HCT116 (cell line): ENCODE data around the gene IL1RL1. TPM values are rescaled to one million over a fixed set of nuclear protein-coding genes. Genes with fewer than 3 reads are reported as not detected.

Source experiments
- ATAC-seq: fragments of 200-7000 bp; cut with Tn5 transposase; 2 replicates; pipeline ENCODE4 v1.9.1; 2020; ENCODE audit warnings: mild to moderate bottlenecking, moderate library complexity
- BruUV-seq: library from RNA; stranded (reverse); fragments of 400-500 nt; replicated peaks from 2 replicates; lab custom pipeline; 2021; lab: Mats Ljungman, UMichigan
- CTCF ChIA-PET: fragments of 300-600 bp; sonication (Branson Sonifier 250); formaldehyde crosslinking; loops from one replicate; lab custom pipeline; 2021; ENCODE audit warnings: antibody characterized with exemption; lab: Charles Lee
- POLR2A ChIA-PET: fragments of 300-600, 350-600 bp; sonication (Branson Sonifier 250); formaldehyde crosslinking; loops from one replicate; lab custom pipeline; 2021; ENCODE audit warnings: antibody characterized with exemption; lab: Charles Lee
- RAD21 ChIA-PET, 2 experiments: fragments of 300-600 bp; sonication (Branson Sonifier 250); formaldehyde crosslinking; loops; one replicate each; lab custom pipeline; 2023; ENCODE audit warnings: low total read pairs in 2 of 2; ENCODE audit not compliant: uncharacterized antibody in 2 of 2, unreplicated experiment in 2 of 2, low non-redundant PET in 1 of 2; lab: Charles Lee
- DNase-seq: peaks from one replicate; pipeline ENCODE4 v3.0.0-alpha.2; 2010; ENCODE audit warnings: low read depth, low spot score
- H2AFZ ChIP-seq: fragments of 200-600 bp; shearing (Covaris generic), sonication (generic); 2 replicates; pipeline ENCODE4 v1.6.1; 2017; ENCODE audit warnings: low read depth, mixed run types, mixed read lengths, antibody characterized with exemption, low read length; ENCODE audit not compliant: poor library complexity, severe bottlenecking
- H3K27ac ChIP-seq: 2 replicates; pipeline ENCODE4 v1.5.1; 2012; ENCODE audit warnings: low read depth, low read length
- H3K27me3 ChIP-seq: fragments of 200-600 bp; sonication (generic); 2 replicates; pipeline ENCODE4 v1.6.1; 2016; ENCODE audit warnings: mixed run types, low read length, mixed read lengths; ENCODE audit not compliant: insufficient read depth
- H3K36me3 ChIP-seq, 2 experiments: fragments of 200-500 bp in 1 of 2; fragments of 200-600 bp in 1 of 2; sonication (Bioruptor generic) in 1 of 2; sonication (generic) in 1 of 2; 2 replicates each; pipeline versions ENCODE4 v1.5.1 to v1.6.1; 2014 to 2016; ENCODE audit warnings: low read length in 2 of 2, inconsistent platforms in 1 of 2, mixed read lengths in 1 of 2, mixed run types in 1 of 2; ENCODE audit not compliant: insufficient read depth in 2 of 2, control insufficient read depth in 1 of 2
- H3K4me1 ChIP-seq, 2 experiments: fragments of 200-600 bp in 1 of 2; sonication (generic) in 1 of 2; 2 replicates each; pipeline versions ENCODE4 v1.5.1 to v1.6.1; 2012 to 2017; ENCODE audit warnings: low read length in 2 of 2, inconsistent platforms in 1 of 2, mild to moderate bottlenecking in 1 of 2, mixed read lengths in 1 of 2, mixed run types in 1 of 2, moderate library complexity in 1 of 2; ENCODE audit not compliant: insufficient read depth in 2 of 2, control insufficient read depth in 1 of 2
- H3K4me2 ChIP-seq: fragments of 200-600 bp; sonication (generic); 2 replicates; pipeline ENCODE4 v1.6.1; 2017; ENCODE audit warnings: mixed run types, low read length, mixed read lengths
- H3K4me3 ChIP-seq, 2 experiments: fragments of 200-600 bp in 1 of 2; sonication (generic) in 1 of 2; replicated peaks in 1 of 2; 2 replicates each; pipeline ENCODE4 v1.5.1; 2011 to 2016; ENCODE audit warnings: low read length in 2 of 2, control low read depth in 1 of 2, low read depth in 1 of 2, mild to moderate bottlenecking in 1 of 2, mixed read lengths in 1 of 2, mixed run types in 1 of 2
- H3K79me2 ChIP-seq: fragments of 200-600 bp; sonication (generic); 2 replicates; pipeline ENCODE4 v1.6.1; 2017; ENCODE audit warnings: mild to moderate bottlenecking, mixed run types, low read length, moderate library complexity, mixed read lengths; ENCODE audit not compliant: insufficient read depth
- H3K9ac ChIP-seq: fragments of 200-600 bp; sonication (generic); 2 replicates; pipeline ENCODE4 v1.6.1; 2016; ENCODE audit warnings: low read length, mixed read lengths
- H3K9me2 ChIP-seq: fragments of 200-600 bp; sonication (generic), shearing (Covaris generic); 2 replicates; pipeline ENCODE4 v1.6.1; 2017; ENCODE audit warnings: mixed run types, mild to moderate bottlenecking, moderate library complexity; ENCODE audit not compliant: insufficient read depth
- H3K9me3 ChIP-seq, 2 experiments: fragments of 200-500 bp in 1 of 2; fragments of 200-600 bp in 1 of 2; sonication (Bioruptor generic) in 1 of 2; sonication (generic) in 1 of 2; 2 replicates each; pipeline ENCODE4 v1.6.1; 2014 to 2017; ENCODE audit warnings: low read length in 2 of 2, mixed read lengths in 2 of 2, inconsistent platforms in 1 of 2, low read depth in 1 of 2, mild to moderate bottlenecking in 1 of 2, mixed run types in 1 of 2, moderate library complexity in 1 of 2; ENCODE audit not compliant: control insufficient read depth in 1 of 2, insufficient read depth in 1 of 2
- H4K20me1 ChIP-seq: fragments of 200-600 bp; sonication (generic), shearing (Covaris generic); 2 replicates; pipeline ENCODE4 v1.6.1; 2017; ENCODE audit warnings: mixed run types, mild to moderate bottlenecking, moderate library complexity; ENCODE audit not compliant: insufficient read depth
- EZH2phosphoT487 ChIP-seq: fragments of 200-600 bp; IDR thresholded peaks from 2 replicates; pipeline ENCODE4 v1.6.1; 2018; ENCODE audit warnings: antibody characterized with exemption, borderline replicate concordance
- JUND ChIP-seq: IDR thresholded peaks from 2 replicates; pipeline ENCODE4 v1.6.1; 2012
- POLR2A ChIP-seq: IDR thresholded peaks from 2 replicates; pipeline ENCODE4 v1.7.0; 2011; ENCODE audit warnings: borderline replicate concordance; ENCODE audit not compliant: insufficient read depth, insufficient read length; ENCODE audit errors: extremely low read depth
- POLR2AphosphoS5 ChIP-seq: IDR thresholded peaks from 2 replicates; pipeline ENCODE4 v1.6.1; 2011; ENCODE audit warnings: mild to moderate bottlenecking, low read depth, low read length, moderate library complexity
- SRF ChIP-seq: IDR thresholded peaks from 2 replicates; pipeline ENCODE4 v1.6.1; 2012; ENCODE audit warnings: low read depth
- ZFX ChIP-seq: fragments of 450-650 bp; IDR thresholded peaks from 2 replicates; pipeline ENCODE4 v1.6.1; 2017
- intact Hi-C: fragments of 100-400 bp; cut with micrococcal nuclease; formaldehyde crosslinking; loops from 2 replicates; pipeline ENCODE4 v1.10.0; 2022
- total RNA-seq: library from RNA; stranded (reverse); gene quantifications from one replicate; pipeline ENCODE4 v1.2.1, GENCODE V29; 2021; ENCODE audit not compliant: unreplicated experiment
- TF ChIP-seq, protein P1 (sequence below): IDR thresholded peaks from 2 replicates; pipeline ENCODE4 v1.6.1; 2012

The IL1RL1 gene
- total RNA-seq, 1 experiment from 2014 or later = not detected

DNA sequence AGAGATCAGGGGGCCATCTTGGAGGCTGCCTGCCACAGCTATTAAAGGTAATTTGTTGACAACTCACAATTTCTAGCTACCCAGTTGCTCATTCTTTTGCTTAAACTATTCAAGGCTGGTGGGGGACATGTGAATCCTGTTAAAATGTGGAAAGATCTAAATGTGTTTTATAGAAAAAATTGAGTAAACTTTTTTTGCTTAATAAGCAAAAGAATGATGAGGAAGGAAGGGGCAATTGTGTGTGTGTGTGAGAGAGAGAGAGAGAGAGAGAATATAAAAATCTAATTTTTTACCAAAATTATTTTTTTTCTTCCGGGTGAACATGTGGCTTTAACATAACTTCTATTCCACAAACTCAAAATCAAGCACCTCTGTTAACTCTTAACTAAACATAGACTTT lies 5.2 kb upstream of the IL1RL1 start (continued):
- no peak for TF ChIP-seq POLR2AphosphoS5
- TF ChIP-seq, protein P1, sequence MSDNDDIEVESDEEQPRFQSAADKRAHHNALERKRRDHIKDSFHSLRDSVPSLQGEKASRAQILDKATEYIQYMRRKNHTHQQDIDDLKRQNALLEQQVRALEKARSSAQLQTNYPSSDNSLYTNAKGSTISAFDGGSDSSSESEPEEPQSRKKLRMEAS = no peak
- TF ChIP-seq EZH2phosphoT487 = no peak

DNA sequence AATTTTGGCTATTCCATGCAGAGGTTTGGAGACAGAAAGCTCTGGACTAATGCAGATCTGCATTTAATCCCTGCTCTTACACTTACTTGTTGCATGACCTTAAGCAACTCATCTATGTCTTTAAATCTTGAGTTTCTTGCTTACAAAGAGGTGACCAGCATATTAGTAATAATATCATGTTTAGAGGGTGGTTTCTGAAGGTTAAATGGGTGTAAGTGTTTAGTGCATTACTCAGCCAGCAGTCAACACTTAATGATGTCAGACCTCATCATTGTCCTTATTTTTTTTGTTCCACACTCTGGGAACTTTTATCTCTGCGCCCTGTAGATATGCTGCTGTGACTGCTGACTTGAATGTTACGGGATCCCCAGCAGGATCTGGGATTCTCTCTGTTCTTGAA lies 1.7 kb downstream of the IL1RL1 start:
- ChIA-PET RAD21 (no interaction called here), POLR2A (no interaction called here), CTCF (interaction anchor here (1.7 kb wide), 1 partner anchor 11 kb away, joined by 10 read pairs; no protein-coding TSS in a partner anchor)
- no peak for TF ChIP-seq POLR2A
- intact Hi-C loops = no loop called here
- no peaks in the 10 kb centered on the region for H3K27me3 ChIP-seq
- DNase-seq (no peak), ATAC-seq (no peak)
- H3K4me1 ChIP-seq = no peaks in the 10 kb centered on the region
- H3K79me2 ChIP-seq = no peaks in the 10 kb centered on the region
- H3K9me3 ChIP-seq = no peaks in the 10 kb centered on the region
- no peaks in the 10 kb centered on the region for H3K9me2 ChIP-seq
- H2AFZ ChIP-seq = no peak overlapping the region
- H3K4me2 ChIP-seq = no peak overlapping the region
- no peaks in the 10 kb centered on the region for H4K20me1 ChIP-seq
- H3K36me3 ChIP-seq = no peaks in the 10 kb centered on the region
- no peak overlapping the region for H3K9ac ChIP-seq
- BruUV-seq = no TSS peak
- no peak overlapping the region for H3K4me3 ChIP-seq
- H3K27ac ChIP-seq = no peak overlapping the region

DNA sequence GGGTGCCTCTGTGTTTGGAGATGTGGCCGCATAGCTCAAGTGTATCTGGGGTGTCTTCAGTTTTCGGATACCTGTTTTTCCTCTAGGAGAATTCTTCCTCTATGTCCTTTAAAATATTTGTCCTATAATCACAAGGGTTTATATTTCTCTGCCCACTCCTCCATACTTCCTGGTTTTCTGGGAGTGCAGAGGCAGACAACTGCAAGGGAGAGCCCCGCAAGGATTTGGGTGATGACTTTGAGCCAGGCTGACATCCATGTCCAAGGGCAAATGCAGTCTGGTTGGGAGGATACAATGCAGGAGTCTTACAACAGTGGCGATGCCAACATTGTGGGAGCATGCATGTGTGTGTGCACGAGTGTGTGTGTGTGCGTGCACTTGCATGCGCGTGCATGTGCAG lies 2.1 kb downstream of the IL1RL1 start:
- TF ChIP-seq ZFX (no peak), JUND (no peak), SRF (no peak)
- Histone ChIP-seq H3K27me3 (no peaks in the 10 kb centered on the region), H3K79me2 (no peaks in the 10 kb centered on the region), H3K4me3 (no peak overlapping the region), H3K9me3 (no peaks in the 10 kb centered on the region), H4K20me1 (no peaks in the 10 kb centered on the region), H2AFZ (no peak overlapping the region), H3K4me1 (no peaks in the 10 kb centered on the region), H3K36me3 (no peaks in the 10 kb centered on the region), H3K27ac (no peak overlapping the region), H3K9ac (no peak overlapping the region), H3K9me2 (no peaks in the 10 kb centered on the region), H3K4me2 (no peak overlapping the region)
- POLR2A ChIA-PET = no interaction called here
- BruUV-seq = no TSS peak
- RAD21 ChIA-PET = no interaction called here
- no peak for DNase-seq
- ATAC-seq = no peak
- intact Hi-C loops = no loop called here
- CTCF ChIA-PET = no interaction called here
